ENCODE data around the gene GP1BB.

GP1BB gene

GRCh38 chr22:19772422-19772672, 49.0 kb downstream of the GP1BB start:
- Histone ChIP-seq H3K4me1 (ENCODE audit: insufficient read depth, low read length) (0 out of 2 replicates have a peak, but pooled peaks cover 4% of the 10 kb centered on the region), H3K36me3 (ENCODE audit: insufficient read depth, low read length) (no peaks in the 10 kb centered on the region), H3K9me3 (ENCODE audit: control insufficient read depth, insufficient read depth, low read length) (no peaks in the 10 kb centered on the region), H3K9ac (ENCODE audit: low read depth, low read length) (no peak overlapping the region)

- Histone ChIP-seq H3K9me3 (ENCODE audit: control insufficient read depth, insufficient read depth, low read length) (no peaks in the 10 kb centered on the region), H3K4me1 (ENCODE audit: insufficient read depth, low read length) (0 out of 2 replicates have a peak, but pooled peaks cover 3% of the 10 kb centered on the region), H3K9ac (ENCODE audit: low read depth, low read length) (no peak overlapping the region), H3K36me3 (ENCODE audit: insufficient read depth, low read length) (no peaks in the 10 kb centered on the region)
Measured at GRCh38 chr22:19772673-19773469, 49.5 kb downstream of the GP1BB start.

GRCh38 chr22:19773470-19774040, 50.2 kb downstream of the GP1BB start:
- Histone ChIP-seq H3K4me1 (ENCODE audit: insufficient read depth, low read length) (no peaks in the 10 kb centered on the region), H3K36me3 (ENCODE audit: insufficient read depth, low read length) (no peaks in the 10 kb centered on the region), H3K9me3 (ENCODE audit: control insufficient read depth, insufficient read depth, low read length) (no peaks in the 10 kb centered on the region), H3K9ac (ENCODE audit: low read depth, low read length) (no peak overlapping the region)
